Activated CD4-positive, alpha-beta T cell treated with anti-CD3 and anti-CD28 coated beads for 48 hours (primary cell): ENCODE measurements around the gene SLC15A1.

Source experiments
- DNase-seq: peaks from one replicate; pipeline ENCODE4 v3.0.0-alpha.2; 2020

The SLC15A1 gene

DNA sequence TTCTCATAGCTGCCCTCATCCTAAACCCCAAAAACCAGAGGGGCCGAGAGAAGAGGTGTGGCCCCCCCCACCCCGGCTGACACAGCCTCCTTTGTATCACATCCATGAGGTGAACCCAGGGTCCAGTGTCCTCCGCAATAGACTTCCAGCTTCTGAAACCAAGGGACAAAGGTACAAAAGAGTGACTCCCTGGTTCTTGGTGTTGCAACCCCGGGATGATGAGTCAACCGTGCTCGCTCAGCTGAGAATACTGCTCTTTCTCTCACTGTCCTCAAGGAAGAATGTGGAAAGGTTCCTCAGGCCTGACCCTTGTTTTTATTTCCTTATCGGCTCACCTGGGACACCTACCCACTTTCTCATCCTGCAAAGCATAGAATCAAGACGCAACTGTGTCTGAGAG lies 5.5 kb downstream of the SLC15A1 start:
- DNase-seq = no peak

- no peak for DNase-seq
Observed at GRCh38 chr13:98743377-98743776, 9.1 kb downstream of the SLC15A1 start.

DNA sequence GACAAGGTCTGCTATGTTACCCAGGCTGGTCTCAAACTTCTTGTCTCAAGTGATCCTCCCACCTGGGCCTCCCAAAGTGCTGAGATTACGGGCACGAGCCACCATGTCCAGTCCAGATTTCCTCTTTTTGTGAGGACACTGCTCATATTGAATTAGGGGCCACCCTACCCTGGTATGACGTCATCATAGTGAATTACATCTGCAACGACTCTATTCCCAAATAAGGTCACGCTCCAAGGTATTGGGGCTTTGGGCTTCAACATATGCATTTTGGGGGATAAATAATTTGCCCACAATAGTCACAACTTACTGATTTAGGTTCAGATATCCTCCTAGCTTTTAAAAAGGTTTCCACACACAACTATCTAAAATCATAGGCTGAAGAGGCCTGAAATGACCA lies 9.5 kb downstream of the SLC15A1 start:
- DNase-seq = no peak

- no peak for DNase-seq
Observed at GRCh38 chr13:98741741-98742435, 10.6 kb downstream of the SLC15A1 start.

DNA sequence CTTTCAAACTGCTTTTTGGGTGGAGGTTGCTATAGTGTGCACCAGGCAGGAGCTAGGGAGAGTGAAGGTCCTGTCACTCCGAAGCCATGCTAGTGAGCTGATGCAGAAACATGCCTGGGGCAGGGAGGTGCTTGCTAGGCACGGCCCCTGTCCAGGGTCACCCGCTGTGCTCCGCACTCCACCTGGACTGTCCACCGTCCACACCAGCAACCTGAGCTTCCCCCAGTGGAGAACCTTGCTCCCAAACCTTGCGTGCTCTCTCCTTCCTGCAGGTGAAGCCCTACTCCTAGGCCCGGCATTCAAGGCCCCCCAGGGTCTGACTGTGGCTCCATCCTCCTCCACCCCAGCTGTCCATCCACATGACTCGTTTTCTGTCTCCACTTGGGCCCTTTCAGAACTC lies 12.3 kb downstream of the SLC15A1 start:
- no peak for DNase-seq

- no peak for DNase-seq
Observed at GRCh38 chr13:98738993-98739392, 13.5 kb downstream of the SLC15A1 start.

GRCh38 chr13:98738213-98738612 lies 14.3 kb downstream of the SLC15A1 start:
- DNase-seq = no peak

DNA sequence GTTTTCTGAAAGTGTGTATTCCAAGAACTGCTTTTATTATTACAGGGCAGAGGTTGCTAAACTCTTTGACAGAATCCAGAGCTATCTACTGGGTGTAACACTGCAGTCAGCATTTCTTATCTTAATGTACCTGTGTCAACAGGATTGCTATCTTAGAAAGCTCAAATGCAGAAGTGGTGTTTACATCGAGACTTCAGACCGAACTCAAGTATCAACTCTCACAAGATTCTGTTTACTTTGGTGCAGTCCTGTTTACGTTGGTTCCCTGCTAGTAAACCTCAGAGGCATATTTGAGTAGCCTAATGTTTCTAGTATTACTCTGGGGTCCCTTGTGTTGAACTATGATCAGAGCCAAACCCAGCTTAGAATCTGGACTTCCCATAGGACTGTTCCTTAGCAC lies 20.5 kb downstream of the SLC15A1 start:
- no peak for DNase-seq

GRCh38 chr13:98731038-98731437 lies 21.4 kb downstream of the SLC15A1 start:
- DNase-seq = no peak

- DNase-seq = no peak
Observed at GRCh38 chr13:98730441-98730840, 22.0 kb downstream of the SLC15A1 start.

GRCh38 chr13:98729658-98730057 lies 22.8 kb downstream of the SLC15A1 start:
- DNase-seq = no peak

GRCh38 chr13:98722958-98723357 lies 29.5 kb downstream of the SLC15A1 start:
- no peak for DNase-seq

- no peak for DNase-seq
Observed at GRCh38 chr13:98721825-98722510, 30.5 kb downstream of the SLC15A1 start.

- no peak for DNase-seq
Observed at GRCh38 chr13:98719527-98720250, 32.8 kb downstream of the SLC15A1 start.

- DNase-seq = no peak
Observed at GRCh38 chr13:98717891-98718290, 34.6 kb downstream of the SLC15A1 start.

DNA sequence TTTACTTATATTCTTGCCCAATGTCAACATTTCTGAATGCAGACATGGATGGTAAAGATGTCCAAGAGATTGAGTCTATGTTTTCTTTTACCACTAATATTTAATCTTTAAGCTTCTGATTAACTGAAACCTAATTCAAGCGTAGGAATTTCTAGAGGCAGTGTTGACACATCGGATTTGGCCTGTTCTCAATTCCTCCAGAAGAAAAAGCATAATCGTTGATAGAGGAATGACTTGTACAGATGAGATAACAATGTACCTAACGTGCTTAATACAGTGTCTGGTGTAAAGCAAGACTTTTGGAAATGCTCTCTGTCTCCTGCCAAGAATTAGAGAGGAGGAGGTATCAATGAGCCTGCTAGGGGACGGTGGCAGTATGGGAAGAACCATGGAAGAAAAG lies 35.2 kb downstream of the SLC15A1 start:
- no peak for DNase-seq

DNA sequence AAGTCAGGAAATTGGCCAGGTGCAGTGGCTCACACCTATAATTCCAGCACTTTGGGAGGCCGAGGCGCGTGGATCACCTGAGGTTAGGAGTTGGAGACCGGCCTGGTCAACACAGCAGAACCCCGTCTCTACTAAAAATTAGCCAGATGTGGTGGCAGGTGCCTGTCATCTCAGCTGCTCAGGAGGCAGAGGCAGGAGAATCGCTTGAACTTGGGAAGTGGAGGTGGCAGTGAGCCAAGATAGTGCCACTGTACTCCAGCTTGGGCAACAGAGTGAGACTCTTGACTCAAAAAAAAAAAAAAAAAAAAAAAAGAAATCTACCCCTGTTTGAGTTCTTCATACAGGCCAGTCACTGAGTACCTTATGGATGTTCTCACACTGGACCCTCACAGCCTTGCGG lies 42.0 kb downstream of the SLC15A1 start:
- DNase-seq = no peak

- DNase-seq = no peak
Observed at GRCh38 chr13:98707281-98707999, 45.0 kb downstream of the SLC15A1 start.

- DNase-seq = no peak
Observed at GRCh38 chr13:98706446-98707110, 45.9 kb downstream of the SLC15A1 start.

- DNase-seq = no peak
Observed at GRCh38 chr13:98697791-98698190, 54.7 kb downstream of the SLC15A1 start.

GRCh38 chr13:98693756-98694155 lies 58.7 kb downstream of the SLC15A1 start:
- no peak for DNase-seq

GRCh38 chr13:98691360-98691759 lies 61.1 kb downstream of the SLC15A1 start:
- DNase-seq = no peak
